Measurements from ENCODE around the gene C12orf57.

The C12orf57 gene

DNA sequence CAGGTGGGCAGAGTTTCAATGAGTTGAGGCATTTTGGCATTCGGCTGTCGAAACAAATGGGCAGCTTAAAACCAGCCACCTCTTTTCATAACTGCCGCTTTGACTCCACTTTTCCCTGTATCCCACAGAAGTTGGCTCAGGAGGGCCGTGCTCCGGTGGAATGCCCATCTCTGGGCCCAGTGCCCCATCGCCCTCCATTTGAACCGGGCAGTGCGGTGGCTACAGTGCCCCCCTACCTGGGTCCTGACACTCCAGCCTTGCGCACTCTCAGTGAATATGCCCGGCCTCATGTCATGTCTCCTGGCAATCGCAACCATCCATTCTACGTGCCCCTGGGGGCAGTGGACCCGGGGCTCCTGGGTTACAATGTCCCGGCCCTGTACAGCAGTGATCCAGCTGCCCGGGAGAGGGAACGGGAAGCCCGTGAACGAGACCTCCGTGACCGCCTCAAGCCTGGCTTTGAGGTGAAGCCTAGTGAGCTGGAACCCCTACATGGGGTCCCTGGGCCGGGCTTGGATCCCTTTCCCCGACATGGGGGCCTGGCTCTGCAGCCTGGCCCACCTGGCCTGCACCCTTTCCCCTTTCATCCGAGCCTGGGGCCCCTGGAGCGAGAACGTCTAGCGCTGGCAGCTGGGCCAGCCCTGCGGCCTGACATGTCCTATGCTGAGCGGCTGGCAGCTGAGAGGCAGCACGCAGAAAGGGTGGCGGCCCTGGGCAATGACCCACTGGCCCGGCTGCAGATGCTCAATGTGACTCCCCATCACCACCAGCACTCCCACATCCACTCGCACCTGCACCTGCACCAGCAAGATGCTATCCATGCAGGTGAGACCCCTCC lies 5.2 kb upstream of the C12orf57 start:
- no peak for DNase-seq

DNA sequence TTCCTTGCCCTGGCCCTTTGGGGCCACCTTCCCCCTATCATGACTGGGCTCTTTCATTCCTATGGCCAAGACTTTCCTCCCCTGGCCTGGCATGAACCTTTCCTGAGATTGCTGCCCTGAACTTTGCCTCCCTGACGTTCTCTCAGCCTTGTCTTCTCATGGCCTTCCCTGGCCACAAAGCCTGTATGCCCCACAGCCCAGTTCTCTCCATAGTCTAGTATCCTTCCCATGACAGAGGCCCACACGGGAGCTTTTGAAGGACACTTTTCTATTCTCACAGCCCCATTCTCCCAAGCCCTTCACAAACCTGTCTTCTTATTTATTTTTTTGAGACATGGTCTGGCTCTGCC lies 4.7 kb upstream of the C12orf57 start:
- DNase-seq: no peak

DNA sequence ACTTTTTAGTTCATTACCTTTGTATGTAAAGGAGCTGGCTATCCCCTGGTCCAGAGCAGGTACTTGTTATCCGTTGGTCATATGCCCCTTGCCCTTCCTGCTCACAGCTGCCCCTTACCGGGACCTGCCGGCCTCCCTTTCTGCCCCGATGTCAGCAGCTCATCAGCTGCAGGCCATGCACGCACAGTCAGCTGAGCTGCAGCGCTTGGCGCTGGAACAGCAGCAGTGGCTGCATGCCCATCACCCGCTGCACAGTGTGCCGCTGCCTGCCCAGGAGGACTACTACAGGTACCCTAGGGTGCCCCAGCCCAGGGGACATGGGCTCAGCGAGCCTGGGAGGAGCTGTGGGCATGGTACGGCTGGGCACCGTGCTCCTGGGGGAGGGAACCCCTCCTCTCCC lies 2.6 kb upstream of the C12orf57 start:
- DNase-seq: no peak

DNA sequence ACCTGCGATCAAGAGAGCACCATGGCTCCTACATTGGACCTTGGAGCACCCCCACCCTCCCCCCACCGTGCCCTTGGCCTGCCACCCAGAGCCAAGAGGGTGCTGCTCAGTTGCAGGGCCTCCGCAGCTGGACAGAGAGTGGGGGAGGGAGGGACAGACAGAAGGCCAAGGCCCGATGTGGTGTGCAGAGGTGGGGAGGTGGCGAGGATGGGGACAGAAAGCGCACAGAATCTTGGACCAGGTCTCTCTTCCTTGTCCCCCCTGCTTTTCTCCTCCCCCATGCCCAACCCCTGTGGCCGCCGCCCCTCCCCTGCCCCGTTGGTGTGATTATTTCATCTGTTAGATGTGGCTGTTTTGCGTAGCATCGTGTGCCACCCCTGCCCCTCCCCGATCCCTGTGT lies 2.0 kb upstream of the C12orf57 start:
- no peak for DNase-seq

DNA sequence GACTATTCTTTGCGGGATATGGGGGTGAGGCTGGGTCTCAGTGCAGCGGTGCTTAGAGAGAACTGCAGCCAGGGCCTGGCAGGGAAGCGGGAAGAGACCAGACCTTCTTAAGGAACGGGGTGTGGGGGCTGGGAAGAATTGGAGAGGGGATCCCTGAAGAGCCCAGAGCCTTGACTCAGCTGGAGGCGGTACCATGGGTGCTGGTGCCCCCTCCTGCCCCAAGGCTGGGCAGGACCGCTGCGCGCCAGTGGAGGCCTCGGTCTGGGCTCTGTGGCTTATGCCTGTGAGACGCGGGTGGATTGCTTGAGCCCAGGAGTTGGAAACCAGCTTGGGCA lies 1.5 kb upstream of the C12orf57 start:
- no peak for DNase-seq

DNA sequence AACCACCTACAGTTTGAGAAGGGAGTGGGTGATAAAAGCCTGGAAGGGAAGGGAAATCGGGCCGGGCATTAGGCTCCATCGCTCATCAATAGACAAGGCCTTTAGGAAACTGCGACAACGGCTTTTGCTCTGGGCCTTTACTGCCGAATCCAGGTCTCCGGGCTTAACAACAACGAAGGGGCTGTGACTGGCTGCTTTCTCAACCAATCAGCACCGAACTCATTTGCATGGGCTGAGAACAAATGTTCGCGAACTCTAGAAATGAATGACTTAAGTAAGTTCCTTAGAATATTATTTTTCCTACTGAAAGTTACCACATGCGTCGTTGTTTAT lies 467 bp upstream of the C12orf57 start:
- peak; percentile 95 for DNase-seq

DNA sequence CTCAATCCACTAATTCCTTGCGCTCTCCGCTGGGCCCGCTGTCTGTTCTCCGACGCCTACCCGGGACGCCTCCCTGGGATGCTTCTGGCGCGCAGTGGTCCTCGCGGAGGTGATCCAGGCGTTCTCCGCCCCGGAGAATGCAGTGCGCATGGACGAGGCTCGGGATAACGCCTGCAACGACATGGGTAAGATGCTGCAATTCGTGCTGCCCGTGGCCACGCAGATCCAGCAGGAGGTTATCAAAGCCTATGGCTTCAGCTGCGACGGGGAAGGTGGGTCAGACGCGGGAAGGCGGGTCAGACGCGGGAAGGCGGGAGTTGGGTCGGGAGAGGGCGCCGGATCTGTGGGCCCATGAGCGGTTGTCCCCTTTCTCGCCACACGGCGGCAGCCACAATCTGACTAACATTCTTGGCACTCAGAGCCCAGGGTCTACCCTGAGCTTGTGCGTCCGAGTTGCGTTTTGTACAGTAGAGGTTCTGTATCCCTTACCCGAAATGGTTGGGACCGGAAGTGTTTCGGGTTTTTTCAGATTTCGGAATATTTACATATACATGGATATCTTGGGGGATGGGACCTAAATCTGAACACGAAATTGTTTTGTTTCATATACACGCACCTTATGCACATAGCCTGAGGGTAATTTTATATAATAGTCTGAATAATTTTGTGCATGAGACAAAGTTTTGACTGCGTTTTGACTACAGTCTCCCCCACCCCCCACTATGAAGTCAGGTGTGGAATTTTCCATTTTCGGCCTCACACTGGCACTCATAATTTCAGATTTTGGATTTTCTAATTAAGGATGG lies 762 bp downstream of the C12orf57 start:
- peak; percentile 96 for DNase-seq

DNA sequence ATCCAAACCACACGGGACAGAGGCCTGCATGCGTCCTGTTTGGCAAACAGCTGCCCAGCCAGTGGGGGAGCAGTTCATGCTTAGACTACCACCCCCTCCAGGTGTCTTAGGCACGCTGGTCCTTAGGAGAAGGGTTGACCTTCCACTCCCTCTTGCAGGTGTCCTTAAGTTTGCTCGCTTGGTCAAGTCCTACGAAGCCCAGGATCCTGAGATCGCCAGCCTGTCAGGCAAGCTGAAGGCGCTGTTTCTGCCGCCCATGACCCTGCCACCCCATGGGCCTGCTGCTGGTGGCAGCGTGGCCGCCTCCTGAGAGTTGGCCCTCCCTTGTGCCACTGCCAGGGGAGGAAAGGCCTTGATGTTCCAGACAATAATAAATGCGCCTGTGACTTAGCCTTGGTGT lies 1.8 kb downstream of the C12orf57 start:
- no peak for DNase-seq

DNA sequence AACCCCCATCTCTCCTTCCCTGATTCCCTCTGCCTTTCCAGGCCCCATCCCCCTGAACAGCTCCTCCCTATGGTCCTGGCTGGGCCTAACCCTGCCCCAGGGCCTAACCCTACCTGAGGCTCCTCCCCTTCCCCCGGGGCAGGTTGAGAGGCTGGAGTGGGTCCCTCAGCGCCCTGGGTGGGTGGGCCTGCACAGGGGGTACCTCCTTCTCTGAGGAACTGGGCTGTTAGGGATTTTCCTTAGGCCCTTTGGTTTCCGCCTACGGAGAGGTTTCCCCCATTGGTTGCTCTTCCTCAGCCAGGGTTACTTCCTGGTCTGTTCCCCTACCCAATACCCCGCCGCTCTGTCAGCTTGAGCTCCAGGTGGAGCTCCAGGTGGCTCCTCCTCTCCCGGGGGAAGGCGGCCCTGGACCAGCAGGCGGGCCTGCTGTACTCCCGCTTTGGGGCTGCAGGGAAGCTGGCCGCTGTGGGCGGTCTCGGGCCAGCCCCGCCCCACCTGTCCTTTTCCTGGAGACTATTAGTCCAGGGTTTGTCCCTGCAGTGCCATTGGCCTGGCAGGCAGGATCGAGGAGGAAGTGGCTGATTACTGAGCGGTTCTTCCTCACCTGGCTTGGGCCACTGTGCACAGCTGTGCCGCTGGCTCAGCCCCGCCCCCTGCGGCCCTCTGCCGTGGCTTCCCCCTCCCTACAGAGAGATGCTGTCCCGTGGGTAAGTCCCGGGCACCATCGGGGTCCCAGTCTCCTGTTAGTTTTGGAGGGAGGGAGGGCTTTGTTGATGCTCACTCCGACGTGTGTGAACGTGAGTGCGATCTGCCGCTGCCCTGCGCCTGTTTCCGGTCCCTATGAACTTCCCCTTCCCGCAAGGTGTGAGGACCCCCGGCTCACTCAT lies 2.5 kb downstream of the C12orf57 start:
- peak; percentile 67 for DNase-seq

DNA sequence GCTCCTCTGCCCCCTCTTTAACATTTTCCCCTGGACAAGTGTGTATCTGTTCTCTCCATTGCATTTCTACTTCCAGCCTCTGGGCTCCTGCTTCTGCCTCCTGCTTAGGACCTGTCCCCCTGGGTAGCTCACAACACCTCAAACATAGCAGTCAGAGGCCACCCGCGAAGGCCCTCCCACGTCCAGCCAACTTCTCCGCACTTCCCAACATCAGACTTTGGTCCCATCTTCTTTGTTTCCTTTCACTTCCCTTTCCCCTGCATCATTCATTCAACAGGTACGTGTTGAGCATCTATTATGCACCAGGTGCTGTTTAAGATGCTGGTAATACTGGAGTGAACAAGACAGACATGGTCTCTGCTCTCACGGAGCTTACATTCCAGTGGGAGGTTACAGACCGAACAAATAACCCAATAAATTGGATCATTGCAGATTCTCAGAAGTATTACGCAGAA lies 3.1 kb downstream of the C12orf57 start:
- no peak for DNase-seq

DNA sequence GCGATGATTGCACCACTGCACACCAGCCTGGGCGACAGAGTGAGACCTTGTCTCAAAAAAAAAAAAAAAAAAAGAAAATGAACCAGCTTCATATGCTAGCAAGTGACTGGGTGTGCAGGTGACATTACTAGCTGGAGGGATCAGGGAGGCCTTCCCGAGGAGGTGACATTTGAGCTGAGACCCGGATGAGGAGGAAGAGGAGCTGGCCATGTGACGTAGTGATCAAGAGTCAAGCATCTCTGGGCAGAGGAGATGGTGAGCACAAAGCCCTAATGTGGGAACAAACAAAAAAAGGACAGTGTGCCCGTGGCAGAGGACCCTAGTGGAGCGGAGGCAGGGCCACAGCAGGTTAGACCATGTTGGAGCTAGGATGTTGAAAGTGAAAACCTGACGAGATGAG lies 3.8 kb downstream of the C12orf57 start:
- DNase-seq: no peak

DNA sequence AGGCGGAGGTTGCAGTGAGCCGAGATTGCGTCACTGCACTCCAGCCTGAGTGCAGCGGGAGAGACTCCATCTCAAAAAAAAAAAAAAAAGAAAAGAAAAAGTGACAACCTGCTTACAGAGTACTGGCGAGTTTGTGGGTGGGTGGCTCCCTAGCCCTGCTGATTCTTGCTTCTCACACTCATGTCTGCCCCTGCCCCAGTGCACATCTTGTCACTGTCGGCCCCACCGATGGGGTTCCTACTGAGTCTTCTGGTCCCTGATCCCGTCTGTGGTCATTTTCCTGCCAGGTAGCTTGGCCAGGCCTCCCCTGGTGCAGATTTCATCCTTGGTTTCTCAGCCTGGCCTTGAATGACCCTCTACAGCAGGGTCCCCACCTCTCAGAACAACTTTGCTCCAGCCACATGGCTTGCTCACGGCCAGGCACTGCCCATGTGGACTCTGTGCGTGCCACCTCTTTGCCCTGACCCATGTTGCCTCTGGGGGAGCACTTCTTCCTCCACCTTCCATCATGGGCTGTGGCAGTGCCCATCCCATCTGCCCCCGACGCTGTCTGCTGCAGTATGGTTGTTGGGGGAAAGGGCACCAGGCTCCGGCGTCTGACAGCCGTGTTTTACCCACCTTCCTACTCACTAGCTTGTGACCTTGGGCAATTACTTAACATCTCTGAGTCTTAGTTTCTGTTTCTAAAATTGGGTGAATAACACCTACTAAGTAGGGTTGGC lies 5.2 kb downstream of the C12orf57 start:
- peak; percentile 62 for DNase-seq

DNA sequence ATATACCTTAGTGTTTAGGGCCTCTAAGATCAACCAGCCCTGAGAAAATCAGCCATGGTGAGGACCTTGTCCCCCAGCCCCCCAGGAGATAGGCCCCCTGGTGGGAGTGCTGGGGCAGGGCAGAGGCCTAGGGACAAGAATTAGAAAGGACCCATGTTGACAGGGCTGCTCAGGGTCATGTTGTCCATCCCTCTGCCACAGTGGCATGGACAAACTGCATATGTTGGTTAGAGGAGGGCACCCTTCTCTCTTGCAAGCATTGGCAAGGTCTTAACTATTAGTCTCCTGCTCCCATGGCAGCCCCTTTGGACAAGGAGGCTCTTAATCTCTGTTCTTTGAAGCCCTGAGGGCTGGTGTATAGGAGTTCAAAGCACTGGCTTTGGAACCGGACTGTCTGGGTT lies 6.6 kb downstream of the C12orf57 start:
- DNase-seq: peak; percentile 67

DNA sequence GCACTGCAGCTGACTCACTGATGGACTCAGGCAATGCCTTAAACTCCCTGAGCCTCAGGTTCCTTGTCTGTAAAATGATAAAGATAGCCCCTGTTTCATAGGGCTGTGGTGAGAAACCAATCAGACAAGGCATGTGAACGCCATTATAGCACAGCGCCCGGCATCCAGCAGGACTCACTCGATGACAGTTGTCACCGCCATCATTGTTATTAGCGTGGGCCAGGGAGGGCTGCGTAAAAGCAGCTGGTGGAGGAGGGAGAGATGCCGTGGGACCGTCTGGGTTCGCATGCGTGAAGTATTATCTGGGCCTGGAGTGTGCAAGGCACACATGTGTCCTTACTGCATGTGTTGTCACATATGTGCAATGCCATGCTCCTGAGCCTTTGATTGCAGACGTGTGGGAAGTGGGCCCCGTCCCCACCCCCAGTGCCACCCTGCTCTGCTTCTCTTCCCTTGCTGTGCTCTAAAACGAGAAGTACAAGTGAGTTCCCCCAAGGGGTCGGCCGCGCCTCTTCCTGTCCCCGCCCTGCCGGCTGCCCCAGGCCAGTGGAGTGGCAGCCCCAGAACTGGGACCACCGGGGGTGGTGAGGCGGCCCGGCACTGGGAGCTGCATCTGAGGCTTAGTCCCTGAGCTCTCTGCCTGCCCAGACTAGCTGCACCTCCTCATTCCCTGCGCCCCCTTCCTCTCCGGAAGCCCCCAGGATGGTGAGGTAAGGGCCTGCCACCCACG lies 7.2 kb downstream of the C12orf57 start, which contains the start of gene PTPN6:
Gene PTPN6, plus strand, starts transcription at position 546 of the 730 bp plus-strand sequence. Its CDS starts 157 bp downstream, at position 703.
- DNase-seq: peak; percentile 76

DNA sequence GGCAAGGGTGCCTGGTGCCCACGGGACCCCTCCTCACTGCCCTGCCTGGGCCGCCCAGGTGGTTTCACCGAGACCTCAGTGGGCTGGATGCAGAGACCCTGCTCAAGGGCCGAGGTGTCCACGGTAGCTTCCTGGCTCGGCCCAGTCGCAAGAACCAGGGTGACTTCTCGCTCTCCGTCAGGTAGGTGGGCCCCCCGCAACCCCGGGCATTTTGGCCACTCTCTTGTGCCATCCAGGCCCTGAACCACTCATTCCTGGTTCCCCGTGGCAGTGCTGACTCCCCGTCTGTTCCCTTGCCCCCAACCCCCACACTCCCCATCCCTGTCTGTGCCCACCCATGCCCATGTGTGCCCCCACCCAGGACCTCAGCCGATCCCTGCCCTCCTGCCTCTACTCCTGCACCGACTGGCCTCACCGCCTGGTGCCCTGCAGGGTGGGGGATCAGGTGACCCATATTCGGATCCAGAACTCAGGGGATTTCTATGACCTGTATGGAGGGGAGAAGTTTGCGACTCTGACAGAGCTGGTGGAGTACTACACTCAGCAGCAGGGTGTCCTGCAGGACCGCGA lies 7.8 kb downstream of the C12orf57 start:
- DNase-seq: no peak

DNA sequence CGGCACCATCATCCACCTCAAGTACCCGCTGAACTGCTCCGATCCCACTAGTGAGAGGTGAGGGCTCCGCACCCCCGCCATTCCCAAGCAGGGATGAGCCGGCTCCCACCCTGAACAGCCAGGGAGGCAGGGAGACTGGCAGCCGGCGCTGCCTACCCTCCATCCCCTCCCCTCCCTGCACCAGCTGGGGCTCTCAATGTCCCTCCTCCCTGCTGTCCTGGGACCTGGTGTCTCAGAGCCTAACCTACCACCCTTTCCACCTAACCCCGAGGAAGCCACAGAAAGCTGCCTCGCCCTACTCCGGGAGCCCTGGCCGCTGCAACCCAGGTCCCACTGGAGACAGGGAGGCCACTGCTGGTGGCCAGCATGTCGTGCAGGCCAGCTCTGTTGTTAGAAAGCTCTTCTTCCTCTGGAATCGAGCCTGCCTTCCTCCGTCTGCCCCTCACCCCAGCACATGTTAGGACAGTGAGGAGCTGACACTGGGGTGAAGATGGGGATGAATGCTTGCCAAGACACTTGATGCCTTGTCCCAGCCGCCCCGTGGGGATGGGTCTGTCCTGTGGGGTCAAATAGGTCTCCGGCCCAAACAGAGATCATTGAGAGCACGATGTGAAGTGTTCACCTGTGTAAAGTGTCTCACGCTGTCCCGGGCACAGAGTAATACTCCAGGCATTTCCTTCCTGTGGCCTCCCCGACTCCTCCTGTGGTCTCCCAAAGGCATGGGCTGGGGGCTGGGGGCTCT lies 8.5 kb downstream of the C12orf57 start:
- peak; percentile 59 for DNase-seq

DNA sequence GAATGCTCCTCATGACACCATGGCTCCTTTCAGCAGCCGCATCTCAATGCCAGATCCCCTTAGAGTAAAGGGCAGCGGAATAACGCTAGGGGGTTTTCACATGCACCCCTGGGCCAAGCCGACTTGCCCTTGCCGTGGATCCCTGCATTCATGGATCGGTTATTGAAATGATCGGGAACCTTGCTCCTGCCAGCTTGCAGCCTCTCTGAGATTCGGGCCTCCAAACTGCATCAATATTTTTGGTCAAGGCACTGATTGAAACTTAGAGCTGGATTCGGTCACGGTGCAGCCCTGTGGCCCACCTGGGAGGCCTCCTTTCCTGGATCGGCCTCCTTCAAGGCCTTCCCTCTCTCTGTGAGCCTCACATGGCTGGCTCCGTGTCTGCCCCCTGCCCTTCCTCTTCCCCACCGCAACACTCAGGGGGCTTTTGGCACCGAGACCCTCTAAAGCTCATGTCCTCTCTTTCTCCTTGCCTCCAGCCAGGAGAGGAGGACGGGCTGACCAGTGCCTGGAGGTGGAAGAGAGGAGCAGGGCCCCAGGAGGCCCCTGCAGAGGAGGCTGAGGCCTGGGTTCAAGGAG lies 9.1 kb downstream of the C12orf57 start:
- no peak for DNase-seq

DNA sequence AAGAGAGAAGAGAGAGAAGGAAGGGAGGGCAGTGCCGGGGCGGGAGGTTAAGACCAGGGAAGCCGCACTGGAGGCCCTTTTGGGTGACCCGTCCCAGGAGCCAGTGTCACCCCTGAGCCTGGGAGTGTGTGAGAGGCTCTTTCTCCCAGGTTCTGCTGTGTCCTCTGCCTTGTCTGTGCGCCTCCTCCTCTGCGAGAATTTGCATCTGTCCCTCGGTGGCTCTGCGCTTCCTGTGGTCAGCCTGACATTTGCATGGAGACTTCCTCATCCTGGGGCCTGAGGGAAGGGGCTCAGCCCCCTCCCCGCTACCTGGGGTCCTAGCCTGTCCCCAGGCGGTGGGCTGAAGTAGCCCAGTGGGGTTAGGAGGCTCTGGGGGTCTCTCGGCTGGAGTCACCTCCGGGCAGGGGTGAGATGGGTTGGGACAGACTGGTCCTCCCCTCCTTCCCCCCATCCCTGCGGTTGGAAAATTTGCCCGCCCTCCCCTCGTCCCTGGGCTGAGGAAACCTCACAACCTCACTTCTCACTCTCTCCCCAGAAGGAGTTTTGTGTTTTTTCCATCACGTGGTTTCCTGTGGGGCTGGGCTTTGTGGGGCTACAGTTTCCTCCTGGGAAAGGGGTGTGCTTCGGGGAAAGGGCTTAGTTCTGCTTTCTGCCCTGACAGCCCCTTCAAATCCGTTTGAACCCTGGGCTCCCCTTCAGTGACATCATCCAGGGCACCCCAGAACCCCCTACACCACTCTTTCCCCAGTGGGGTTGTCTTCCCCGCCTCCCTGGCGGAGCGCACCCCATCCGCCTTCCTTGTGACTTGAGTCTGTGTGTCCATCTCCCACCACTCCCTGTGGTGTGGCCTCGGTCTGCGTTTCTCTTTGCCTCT lies 9.9 kb downstream of the C12orf57 start:
- peak; percentile 92 for DNase-seq
